GM03348 (cell line): ENCODE data around the gene SLC37A4.
"Not testable (repeated sequence)": the region's sequence is repeated elsewhere in the genome, so short reads cannot be mapped to it uniquely, and the experiment has no call there.

Source experiments
- DNase-seq: peaks from one replicate; pipeline ENCODE4 v3.0.0; 2012; ENCODE audit warnings: low spot score

SLC37A4 gene

GRCh38 chr11:119041821-119042514 lies 11.3 kb upstream of the SLC37A4 start:
- DNase-seq = no peak

- DNase-seq = not testable (repeated sequence)
Measured at GRCh38 chr11:119039471-119039870, 8.8 kb upstream of the SLC37A4 start.

DNA sequence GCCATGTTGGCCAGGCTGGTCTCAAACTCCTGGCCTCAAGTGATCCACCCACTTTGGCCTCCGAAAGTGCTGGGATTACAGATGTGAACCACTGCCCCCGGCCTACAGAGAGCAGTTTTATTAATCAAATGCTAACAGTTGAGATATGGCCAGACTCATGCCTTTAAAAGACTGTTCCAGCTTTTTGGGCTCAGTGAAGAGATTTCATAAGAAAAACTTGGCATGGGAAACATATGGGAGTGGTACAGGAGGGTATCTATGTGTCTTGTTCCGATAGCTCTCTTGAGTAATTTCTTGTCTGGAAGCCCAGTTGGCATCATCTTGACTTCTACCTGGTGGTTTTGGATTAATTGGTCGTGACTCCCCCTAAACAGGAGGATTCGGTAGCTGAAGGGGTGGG lies 8.2 kb upstream of the SLC37A4 start:
- DNase-seq = no peak

GRCh38 chr11:119034813-119035212 lies 4.1 kb upstream of the SLC37A4 start:
- no peak for DNase-seq

- not testable (repeated sequence) for DNase-seq
Measured at GRCh38 chr11:119033421-119033820, 2.7 kb upstream of the SLC37A4 start.

GRCh38 chr11:119031912-119032280 lies 1.2 kb upstream of the SLC37A4 start:
- DNase-seq = no peak

DNA sequence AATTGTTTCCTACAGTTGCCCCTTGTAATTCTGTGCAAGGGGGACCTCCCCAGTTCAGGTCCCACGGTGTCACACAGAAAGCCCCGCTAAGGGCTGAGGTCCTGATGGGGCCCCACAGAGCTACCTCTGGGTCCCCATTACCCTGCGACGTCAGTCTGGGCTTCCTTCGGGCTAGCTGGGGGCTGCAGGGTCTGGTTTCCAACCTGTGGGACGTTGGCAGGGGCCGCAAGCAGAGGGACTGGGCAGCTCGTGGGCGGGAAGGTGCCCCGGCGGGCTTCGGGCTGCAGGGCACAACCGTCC lies 698 bp downstream of the SLC37A4 start:
- DNase-seq = no peak

DNA sequence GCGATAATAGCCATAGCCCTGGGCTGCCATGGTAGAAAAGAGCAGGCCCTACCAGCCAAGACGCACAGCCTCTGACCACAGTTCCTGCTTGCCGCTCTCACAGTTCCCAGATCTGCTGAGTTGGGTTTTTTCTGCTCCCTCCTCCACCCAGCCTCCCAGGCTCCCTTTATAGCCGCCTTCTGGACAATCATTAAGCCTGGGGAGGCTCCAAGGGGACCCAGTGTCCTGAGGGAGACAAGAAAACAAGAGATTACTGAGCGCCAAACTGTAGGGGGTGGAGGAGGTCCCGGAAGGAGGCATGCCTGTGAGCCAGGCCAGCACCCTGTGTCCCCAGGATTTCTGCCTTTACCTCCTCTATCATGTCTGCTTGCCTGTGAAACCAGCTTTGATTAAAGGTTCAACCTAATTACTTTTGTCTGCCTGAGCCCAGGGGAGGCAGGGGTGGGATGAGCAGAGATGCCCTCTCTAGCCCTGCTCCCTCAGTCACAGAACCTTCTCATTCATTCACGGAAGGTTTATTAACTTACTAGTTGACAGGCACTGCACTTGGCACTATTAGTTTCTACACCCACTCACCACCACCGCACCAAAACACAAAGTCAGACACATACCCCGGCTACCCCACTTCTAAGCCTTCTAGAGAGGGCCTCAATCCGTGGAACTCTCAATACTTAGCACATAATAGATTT lies 1.2 kb downstream of the SLC37A4 start:
- no peak for DNase-seq

DNA sequence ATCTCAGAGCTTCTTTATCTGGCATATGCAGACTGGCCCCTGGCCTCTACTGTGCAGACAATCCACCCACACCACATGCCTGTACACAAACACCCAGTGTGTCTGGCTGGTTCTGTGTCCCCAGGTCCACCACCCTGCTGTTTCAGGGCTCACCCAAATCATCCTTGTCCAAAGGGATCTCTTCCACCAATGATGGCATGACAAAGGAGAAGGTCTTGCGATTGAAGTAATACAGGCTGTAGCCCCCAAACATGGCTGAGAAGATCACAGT lies 1.7 kb downstream of the SLC37A4 start:
- DNase-seq = no peak

GRCh38 chr11:119028346-119029068 lies 2.2 kb downstream of the SLC37A4 start:
- no peak for DNase-seq

- no peak for DNase-seq
Measured at GRCh38 chr11:119027561-119028345, 2.9 kb downstream of the SLC37A4 start.

- no peak for DNase-seq
Measured at GRCh38 chr11:119026970-119027369, 3.7 kb downstream of the SLC37A4 start.

DNA sequence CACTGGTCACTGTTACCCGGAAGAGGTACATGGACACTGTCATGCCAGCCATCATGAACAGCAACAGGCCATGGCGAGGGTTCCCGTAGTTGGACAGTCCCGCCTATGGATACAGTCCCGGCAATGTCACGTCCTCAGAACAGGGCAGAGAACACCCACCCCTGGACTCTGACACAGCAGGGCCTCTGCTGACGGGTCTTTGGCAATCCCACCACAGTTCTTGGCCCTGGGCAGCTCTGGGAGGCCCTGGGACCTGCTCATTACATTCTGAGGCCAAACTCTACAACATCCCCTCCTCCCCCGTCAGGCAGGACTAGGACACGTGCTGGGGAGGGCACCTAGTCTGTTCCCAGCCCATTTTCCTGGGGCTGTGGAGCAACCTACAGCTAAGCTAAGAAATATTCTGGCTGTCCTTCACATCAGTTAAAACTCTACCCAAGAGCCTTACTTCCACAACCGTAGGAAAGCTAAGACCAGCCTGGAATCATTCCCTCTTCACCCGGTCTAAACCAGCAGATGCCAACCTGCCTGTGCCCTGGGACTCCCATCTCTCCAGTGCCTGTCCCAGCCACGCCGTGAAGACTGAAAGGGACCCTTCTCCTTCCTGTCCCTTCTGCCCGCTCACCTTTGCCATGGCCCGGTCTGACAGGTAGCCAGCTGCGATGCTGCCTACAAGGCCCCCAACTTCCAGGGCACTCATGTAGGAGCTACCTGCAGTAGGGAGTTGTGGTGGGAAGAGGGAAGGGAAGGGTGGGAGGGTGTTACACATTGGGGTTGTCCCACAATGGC lies 4.5 kb downstream of the SLC37A4 start:
- DNase-seq = no peak

- DNase-seq = no peak
Measured at GRCh38 chr11:119025541-119025940, 5.1 kb downstream of the SLC37A4 start.

DNA sequence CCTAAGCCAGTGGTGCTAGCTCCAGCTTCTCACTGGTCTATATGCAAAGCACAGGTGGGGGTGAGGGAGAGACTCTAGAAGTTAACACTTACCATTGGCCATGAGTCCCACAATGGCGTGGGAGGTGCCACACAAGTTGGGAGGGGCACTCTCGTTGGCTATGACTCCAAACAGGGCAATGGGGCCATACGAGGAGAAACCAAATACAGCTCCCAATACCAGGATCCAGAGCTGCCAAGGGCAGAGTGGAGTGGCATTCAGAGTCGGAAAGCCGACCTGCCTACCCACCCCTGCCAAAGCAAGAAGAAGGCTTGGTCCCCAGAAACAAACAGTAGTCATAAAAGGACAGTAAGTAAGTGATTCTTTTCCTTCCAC lies 5.6 kb downstream of the SLC37A4 start:
- no peak for DNase-seq

- no peak for DNase-seq
Measured at GRCh38 chr11:119024430-119025098, 6.1 kb downstream of the SLC37A4 start.

GRCh38 chr11:119023741-119024140 lies 6.9 kb downstream of the SLC37A4 start:
- DNase-seq = no peak

GRCh38 chr11:119021631-119022030 lies 9.0 kb downstream of the SLC37A4 start:
- DNase-seq = no peak

- DNase-seq = no peak
Measured at GRCh38 chr11:119019996-119020395, 10.7 kb downstream of the SLC37A4 start.

GRCh38 chr11:119018074-119018938 lies 12.4 kb downstream of the SLC37A4 start, which contains the start of the genes RPS25 and TRAPPC4:
RPS25 (minus strand) TSS chr11:119018343; CDS start chr11:119018284, 59 bp downstream.
TRAPPC4 (plus strand) TSS chr11:119018766; CDS start chr11:119018796, 30 bp downstream.
- DNase-seq = peak; percentile 95
